ENCODE results near the gene GAMT.

Gene GAMT

GRCh38 chr19:1407528-1408299, 6.4 kb upstream of the GAMT start, which contains the start of gene DAZAP1:
TSS of gene DAZAP1 (plus strand) at chr19:1407586. CDS start at chr19:1407774, 188 bp downstream.
- peaks cover 41% of the 10 kb centered on the region for H4K20me1 ChIP-seq (ENCODE audit: insufficient read depth, low read length)
- H3K9ac ChIP-seq (ENCODE audit: low read length), result peak within 1 kb of the TSS; percentile 100
- peak within 1 kb of the TSS; percentile 77 for H3K27ac ChIP-seq (ENCODE audit: low read length)
- no peak for DNase-seq
- peaks cover 15% of the 10 kb centered on the region for H3F3A ChIP-seq (ENCODE audit: insufficient read depth, low read length)
- peak within 1 kb of the TSS; percentile 96 for H3K4me2 ChIP-seq (ENCODE audit: low read depth, low read length)
- no peaks in the 10 kb centered on the region for H3K9me3 ChIP-seq (replicated peaks; ENCODE audit: insufficient read depth, low read length)
- TF ChIP-seq CTCF (IDR thresholded peaks at IDR 0.05; ENCODE audit: low read length) (no peak), EZH2phosphoT487 (IDR thresholded peaks at IDR 0.05; ENCODE audit: low read length) (no peak), EZH2 (optimal IDR thresholded peaks at IDR 0.05; ENCODE audit: low read depth, low read length) (no peak)
- peaks cover 9% of the 10 kb centered on the region; the same call in 1 of the 2 replicates for H3K36me3 ChIP-seq (replicated peaks; ENCODE audit: insufficient read depth, low read length)
- H3K79me2 ChIP-seq (ENCODE audit: low read length), result peaks cover 50% of the 10 kb centered on the region
- H2AFZ ChIP-seq (ENCODE audit: low read length), result peak within 1 kb of the TSS; percentile 84
- no peaks in the 10 kb centered on the region for H3K9me2 ChIP-seq (replicated peaks; ENCODE audit: insufficient read depth, low read length)
- peaks cover 41% of the 10 kb centered on the region for H3K4me1 ChIP-seq (ENCODE audit: low read length)
- H3K4me3 ChIP-seq (ENCODE audit: low read length), result peak within 1 kb of the TSS; percentile 97
- peaks cover 8% of the 10 kb centered on the region; the same call in 1 of the 2 replicates for H3K27me3 ChIP-seq (replicated peaks; ENCODE audit: insufficient read depth, low read length)

- TF ChIP-seq CTCF (IDR thresholded peaks at IDR 0.05; ENCODE audit: low read length) (peak; percentile 80), EZH2phosphoT487 (IDR thresholded peaks at IDR 0.05; ENCODE audit: low read length) (no peak), EZH2 (optimal IDR thresholded peaks at IDR 0.05; ENCODE audit: low read depth, low read length) (no peak)
- Histone ChIP-seq H3K36me3 (replicated peaks; ENCODE audit: insufficient read depth, low read length) (0 out of 2 replicates have a peak, but pooled peaks cover 6% of the 10 kb centered on the region), H2AFZ (ENCODE audit: low read length) (peak overlapping the region; percentile 84), H3K9me3 (replicated peaks; ENCODE audit: insufficient read depth, low read length) (no peaks in the 10 kb centered on the region), H3K9me2 (replicated peaks; ENCODE audit: insufficient read depth, low read length) (no peaks in the 10 kb centered on the region), H3K27ac (ENCODE audit: low read length) (peak overlapping the region; percentile 55; the same call in 1 of the 2 replicates), H4K20me1 (ENCODE audit: insufficient read depth, low read length) (peaks cover 33% of the 10 kb centered on the region), H3F3A (ENCODE audit: insufficient read depth, low read length) (peaks cover 10% of the 10 kb centered on the region), H3K4me2 (ENCODE audit: low read depth, low read length) (peak overlapping the region; percentile 96), H3K27me3 (replicated peaks; ENCODE audit: insufficient read depth, low read length) (peaks cover 11% of the 10 kb centered on the region), H3K4me1 (ENCODE audit: low read length) (peaks cover 33% of the 10 kb centered on the region), H3K9ac (ENCODE audit: low read length) (peak overlapping the region; percentile 74), H3K79me2 (ENCODE audit: low read length) (peaks cover 42% of the 10 kb centered on the region), H3K4me3 (ENCODE audit: low read length) (peak overlapping the region; percentile 77)
- DNase-seq, result peak; percentile 100
Measured at GRCh38 chr19:1406774-1407527, 5.6 kb upstream of the GAMT start.

GRCh38 chr19:1402411-1403070, 1.2 kb upstream of the GAMT start:
- no peak overlapping the region for H3K4me3 ChIP-seq (ENCODE audit: low read length)
- H4K20me1 ChIP-seq (ENCODE audit: insufficient read depth, low read length), result no peaks in the 10 kb centered on the region
- H3K4me2 ChIP-seq (ENCODE audit: low read depth, low read length), result no peak overlapping the region
- DNase-seq, result no peak
- no peaks in the 10 kb centered on the region for H3K9me3 ChIP-seq (replicated peaks; ENCODE audit: insufficient read depth, low read length)
- H3K36me3 ChIP-seq (replicated peaks; ENCODE audit: insufficient read depth, low read length), result no peaks in the 10 kb centered on the region
- H3K9ac ChIP-seq (ENCODE audit: low read length), result no peak overlapping the region
- H3K9me2 ChIP-seq (replicated peaks; ENCODE audit: insufficient read depth, low read length), result no peaks in the 10 kb centered on the region
- peaks cover 12% of the 10 kb centered on the region for H3K79me2 ChIP-seq (ENCODE audit: low read length)
- peaks cover 12% of the 10 kb centered on the region for H3K27me3 ChIP-seq (replicated peaks; ENCODE audit: insufficient read depth, low read length)
- peaks cover 15% of the 10 kb centered on the region; the same call in 1 of the 2 replicates for H3F3A ChIP-seq (ENCODE audit: insufficient read depth, low read length)
- TF ChIP-seq EZH2 (optimal IDR thresholded peaks at IDR 0.05; ENCODE audit: low read depth, low read length) (no peak), CTCF (IDR thresholded peaks at IDR 0.05; ENCODE audit: low read length) (no peak), EZH2phosphoT487 (IDR thresholded peaks at IDR 0.05; ENCODE audit: low read length) (no peak)
- H2AFZ ChIP-seq (ENCODE audit: low read length), result no peak overlapping the region
- H3K4me1 ChIP-seq (ENCODE audit: low read length), result peaks cover 7% of the 10 kb centered on the region; the same call in 1 of the 2 replicates
- no peak overlapping the region for H3K27ac ChIP-seq (ENCODE audit: low read length)

Data from MM.1S (cell line).